Endothelial cell of umbilical vein (primary cell): ENCODE data around the gene MAN1A1. TPM values are rescaled to one million over a fixed set of nuclear protein-coding genes. Genes with fewer than 3 reads are reported as not detected.

Experiments
- BruUV-seq: library from RNA; stranded (reverse); fragments of 400-500 nt; replicated peaks from 2 replicates; lab custom pipeline; 2021; lab: Mats Ljungman, UMichigan
- CTCF ChIA-PET: fragments of 300-600, 350-600 bp; sonication (Branson Sonifier 250); formaldehyde crosslinking; loops from one replicate; lab custom pipeline; 2021; ENCODE audit warnings: antibody characterized with exemption, inconsistent platforms; lab: Charles Lee
- POLR2A ChIA-PET: fragments of 300-600, 350-600 bp; sonication (Branson Sonifier 250); formaldehyde crosslinking; loops from one replicate; lab custom pipeline; 2021; ENCODE audit warnings: antibody characterized with exemption, inconsistent platforms; lab: Charles Lee
- DNase-seq: peaks from one replicate; pipeline ENCODE4 v3.0.0-alpha.2; 2011; ENCODE audit warnings: low read depth, low spot score
- FAIRE-seq: peaks from 2 replicates; lab custom pipeline; 2011; peaks lifted over from hg19 to GRCh38; lab: Jason Lieb, UNC
- H2AFZ ChIP-seq: 2 replicates; pipeline ENCODE4 v1.6.0; 2012; ENCODE audit warnings: low read depth, low read length, control low read depth, inconsistent platforms
- H3K27ac ChIP-seq: 2 replicates; pipeline ENCODE4 v1.5.1; 2011; ENCODE audit warnings: low read depth, mild to moderate bottlenecking, control low read depth, low read length, moderate library complexity; ENCODE audit not compliant: insufficient read depth
- H3K27me3 ChIP-seq, 2 experiments: 2 replicates each; pipeline versions ENCODE4 v1.6.0 to v1.6.1; 2011; ENCODE audit warnings: low read length in 2 of 2, mixed read lengths in 1 of 2; ENCODE audit not compliant: control insufficient read depth in 2 of 2, insufficient read depth in 2 of 2
- H3K36me3 ChIP-seq, 2 experiments: 2 replicates in 1 of 2; 3 replicates in 1 of 2; pipeline ENCODE4 v1.5.1; 2011; ENCODE audit warnings: low read length in 2 of 2, mild to moderate bottlenecking in 1 of 2, moderate library complexity in 1 of 2; ENCODE audit not compliant: control insufficient read depth in 2 of 2, insufficient read depth in 2 of 2; ENCODE audit errors: extremely low read depth in 1 of 2
- H3K4me1 ChIP-seq: 3 replicates; pipeline ENCODE4 v1.5.1; 2011; ENCODE audit warnings: mild to moderate bottlenecking, low read length; ENCODE audit not compliant: control insufficient read depth, insufficient read depth; ENCODE audit errors: extremely low read depth
- H3K4me2 ChIP-seq: 2 replicates; pipeline ENCODE4 v1.6.1; 2011; ENCODE audit warnings: low read length, control low read depth, mixed read lengths; ENCODE audit not compliant: insufficient read depth
- H3K4me3 ChIP-seq, 3 experiments: fragments of 200-600 bp in 1 of 3; sonication (generic), shearing (Covaris generic) in 1 of 3; replicated peaks in 1 of 3; 2 replicates each; pipeline ENCODE4 v1.5.1; 2011 to 2016; ENCODE audit warnings: control low read depth in 3 of 3, low read length in 3 of 3, mild to moderate bottlenecking in 2 of 3, inconsistent platforms in 1 of 3, low read depth in 1 of 3, moderate library complexity in 1 of 3; ENCODE audit not compliant: insufficient read depth in 1 of 3
- H3K79me2 ChIP-seq: 2 replicates; pipeline ENCODE4 v1.6.0; 2012; ENCODE audit warnings: low read length, inconsistent platforms; ENCODE audit not compliant: control insufficient read depth, insufficient read depth
- H3K9ac ChIP-seq: replicated peaks from 2 replicates; pipeline ENCODE3; 2011; ENCODE audit warnings: low read length, control low read depth; ENCODE audit not compliant: insufficient read depth; ENCODE audit errors: extremely low read depth
- H3K9me1 ChIP-seq: replicated peaks from 3 replicates; pipeline ENCODE4 v1.6.0; 2011; ENCODE audit warnings: mild to moderate bottlenecking, low read length; ENCODE audit not compliant: control insufficient read depth, insufficient read depth; ENCODE audit errors: extremely low read depth
- H3K9me3 ChIP-seq: replicated peaks from 2 replicates; pipeline ENCODE4 v1.5.1; 2012; ENCODE audit warnings: low read length, inconsistent platforms; ENCODE audit not compliant: control insufficient read depth, insufficient read depth
- H4K20me1 ChIP-seq: replicated peaks from 2 replicates; pipeline ENCODE3; 2011; ENCODE audit warnings: mild to moderate bottlenecking, low read length; ENCODE audit not compliant: control insufficient read depth, insufficient read depth; ENCODE audit errors: extremely low read depth
- CTCF ChIP-seq, 2 donors: IDR thresholded peaks; 1 replicate in 1 of 2; 2 replicates in 1 of 2; pipeline ENCODE4 v1.5.1; 2011; ENCODE audit warnings: low read length in 2 of 2, mild to moderate bottlenecking in 2 of 2, moderate library complexity in 2 of 2, control low read depth in 1 of 2, inconsistent platforms in 1 of 2, low read depth in 1 of 2; ENCODE audit not compliant: insufficient read depth in 1 of 2; ENCODE audit errors: extremely low read depth in 1 of 2
- EZH2 ChIP-seq: IDR thresholded peaks from 2 replicates; pipeline ENCODE4 v1.6.1; 2012; ENCODE audit warnings: borderline replicate concordance, low read depth, mild to moderate bottlenecking, moderate library complexity, low read length, inconsistent platforms; ENCODE audit not compliant: severe bottlenecking
- FOS ChIP-seq: IDR thresholded peaks from 2 replicates; pipeline ENCODE4 v1.6.1; 2011; ENCODE audit warnings: mild to moderate bottlenecking, low read length, moderate library complexity, borderline replicate concordance; ENCODE audit not compliant: insufficient read depth
- GATA2 ChIP-seq: IDR thresholded peaks from 2 replicates; pipeline ENCODE4 v1.7.0; 2011; ENCODE audit warnings: low read depth, mild to moderate bottlenecking, moderate library complexity, mixed read lengths, low read length; ENCODE audit not compliant: insufficient read length, insufficient read depth
- JUN ChIP-seq: IDR thresholded peaks from 2 replicates; pipeline ENCODE4 v1.6.1; 2011; ENCODE audit warnings: borderline replicate concordance, low read depth; ENCODE audit not compliant: insufficient read length, insufficient read depth
- MAX ChIP-seq: IDR thresholded peaks from 2 replicates; pipeline ENCODE4 v1.6.1; 2011; ENCODE audit not compliant: insufficient read depth, insufficient read length
- MYC ChIP-seq: IDR thresholded peaks from one replicate; pipeline ENCODE4 v1.6.1; 2011; ENCODE audit warnings: mild to moderate bottlenecking, low read depth, low read length
- POLR2A ChIP-seq: IDR thresholded peaks from 2 replicates; pipeline ENCODE4 v1.6.1; 2012; ENCODE audit warnings: low read depth, mild to moderate bottlenecking, control low read depth, low read length
- POLR2AphosphoS5 ChIP-seq: IDR thresholded peaks from 2 replicates; pipeline ENCODE4 v1.6.1; 2012; ENCODE audit warnings: low read depth, mild to moderate bottlenecking, control low read depth, low read length, moderate library complexity; ENCODE audit not compliant: insufficient read depth
- dilution Hi-C: fragments of 300-500 bp; cut with MboI; formaldehyde crosslinking; loops from one replicate; pipeline ENCODE4 v1.15.0; 2019; ENCODE audit warnings: low sequenced_read_pairs; ENCODE audit not compliant: extremely low pct_ligation_motif_present
- intact Hi-C: fragments of 100-400 bp; cut with micrococcal nuclease; formaldehyde crosslinking; loops from one replicate; pipeline ENCODE4 v1.10.0; 2022
- polyA plus RNA-seq, 4 experiments: library from polyadenylated mRNA; depleted of rRNA in 3 of 4; stranded (reverse) in 3 of 4; unstranded in 1 of 4; fragments of >200 nt; gene quantifications; 2 replicates each; pipeline versions ENCODE4 v1.2.1 to v1.2.3, GENCODE V29; 2011 to 2012; ENCODE audit warnings: missing spikeins in 1 of 4
- total RNA-seq: library from RNA; stranded (reverse); gene quantifications from 2 replicates; pipeline ENCODE4 v1.2.3, GENCODE V29; 2021

Gene MAN1A1
- total and polyA plus RNA-seq, 2 donors (not counting 3 experiments of a cell fraction or from before 2014, with no cell fraction given) = 3.3 to 12.9 TPM

- FAIRE-seq (no peak), DNase-seq (no peak)
- dilution Hi-C loops = no loop called here
- H3K4me3 ChIP-seq = no peak overlapping the region
- no peaks in the 10 kb centered on the region for H3K36me3 ChIP-seq
- H3K9me1 ChIP-seq = no peaks in the 10 kb centered on the region
- no peak overlapping the region for H3K9ac ChIP-seq
- TF ChIP-seq GATA2 (no peak), FOS (no peak), MAX (no peak), EZH2 (no peak), POLR2AphosphoS5 (no peak), MYC (no peak)
- CTCF ChIA-PET = no interaction called here
- H2AFZ ChIP-seq = no peak overlapping the region
- H3K9me3 ChIP-seq = no peaks in the 10 kb centered on the region
- H3K4me2 ChIP-seq = no peak overlapping the region
- H3K79me2 ChIP-seq = no peaks in the 10 kb centered on the region
- no peaks in the 10 kb centered on the region for H3K27me3 ChIP-seq
- no peaks in the 10 kb centered on the region for H4K20me1 ChIP-seq
- peaks cover 6% of the 10 kb centered on the region for H3K4me1 ChIP-seq
- POLR2A ChIA-PET = no interaction called here
- no peak overlapping the region for H3K27ac ChIP-seq
- intact Hi-C loops = no loop called here
- no TSS peak for BruUV-seq
These were observed 32.6 kb downstream of the MAN1A1 start for GRCh38 chr6:119317007-119317406.

GRCh38 chr6:119314885-119315272, 34.7 kb downstream of the MAN1A1 start:
- FAIRE-seq = no peak
- Histone ChIP-seq H4K20me1 (no peaks in the 10 kb centered on the region), H3K4me1 (peaks cover 15% of the 10 kb centered on the region), H3K9me3 (no peaks in the 10 kb centered on the region), H3K27me3 (no peaks in the 10 kb centered on the region), H3K4me3 (no peak overlapping the region), H3K9ac (no peak overlapping the region), H2AFZ (no peak overlapping the region), H3K79me2 (no peaks in the 10 kb centered on the region), H3K4me2 (no peak overlapping the region), H3K27ac (no peak overlapping the region), H3K36me3 (no peaks in the 10 kb centered on the region), H3K9me1 (no peaks in the 10 kb centered on the region)
- no TSS peak for BruUV-seq
- POLR2A ChIA-PET = no interaction called here
- TF ChIP-seq POLR2AphosphoS5 (no peak), JUN (no peak), MAX (no peak), MYC (no peak), EZH2 (no peak), GATA2 (no peak), FOS (no peak), CTCF (IDR thresholded peaks at IDR 0.05; ENCODE audit: extremely low read depth in 1 of 2, insufficient read depth in 1 of 2, low read depth in 1 of 2, low read length in 2 of 2) (no peak), POLR2A (no peak)
- dilution Hi-C loops = no loop called here
- no peak for DNase-seq
- intact Hi-C loops = no loop called here
- CTCF ChIA-PET = no interaction called here
